Measurements from ENCODE around the gene PRKAG2.

The PRKAG2 gene

GRCh38 chr7:151719897-151720242, 157.0 kb downstream of the PRKAG2 start:
- no peak for DNase-seq

GRCh38 chr7:151719031-151719896, 157.7 kb downstream of the PRKAG2 start:
- no peak for DNase-seq

- DNase-seq: no peak
Measured at GRCh38 chr7:151717918-151718317, 159.0 kb downstream of the PRKAG2 start.

GRCh38 chr7:151717415-151717814, 159.5 kb downstream of the PRKAG2 start:
- no peak for DNase-seq

- no peak for DNase-seq
Measured at GRCh38 chr7:151716323-151716722, 160.6 kb downstream of the PRKAG2 start.

GRCh38 chr7:151715666-151716315, 161.1 kb downstream of the PRKAG2 start:
- no peak for DNase-seq

- no peak for DNase-seq
Measured at GRCh38 chr7:151714201-151714600, 162.7 kb downstream of the PRKAG2 start.

GRCh38 chr7:151712810-151713125, 164.1 kb downstream of the PRKAG2 start:
- DNase-seq: no peak

GRCh38 chr7:151711906-151712809, 164.8 kb downstream of the PRKAG2 start:
- no peak for DNase-seq

GRCh38 chr7:151711435-151711872, 165.5 kb downstream of the PRKAG2 start:
- DNase-seq: no peak

GRCh38 chr7:151710646-151711434, 166.1 kb downstream of the PRKAG2 start:
- DNase-seq: no peak

GRCh38 chr7:151710121-151710640, 166.7 kb downstream of the PRKAG2 start:
- DNase-seq: no peak

- DNase-seq: no peak
Measured at GRCh38 chr7:151709141-151710038, 167.5 kb downstream of the PRKAG2 start.

GRCh38 chr7:151708610-151709009, 168.3 kb downstream of the PRKAG2 start:
- DNase-seq: no peak

GRCh38 chr7:151707757-151708156, 169.2 kb downstream of the PRKAG2 start:
- no peak for DNase-seq

GRCh38 chr7:151707105-151707469, 169.8 kb downstream of the PRKAG2 start:
- no peak for DNase-seq

GRCh38 chr7:151706277-151707104, 170.4 kb downstream of the PRKAG2 start:
- DNase-seq: no peak

GRCh38 chr7:151705636-151706276, 171.2 kb downstream of the PRKAG2 start:
- DNase-seq: peak; percentile 37

- no peak for DNase-seq
Measured at GRCh38 chr7:151704960-151705635, 171.8 kb downstream of the PRKAG2 start.
